ENCODE measurements around the gene CAPN6. TPM values are rescaled to one million over a fixed set of nuclear protein-coding genes. Genes with fewer than 3 reads are reported as not detected.

Gene CAPN6
- total RNA-seq, 2 donors from 2014 or later, result 0.14 to 0.63 TPM

DNA sequence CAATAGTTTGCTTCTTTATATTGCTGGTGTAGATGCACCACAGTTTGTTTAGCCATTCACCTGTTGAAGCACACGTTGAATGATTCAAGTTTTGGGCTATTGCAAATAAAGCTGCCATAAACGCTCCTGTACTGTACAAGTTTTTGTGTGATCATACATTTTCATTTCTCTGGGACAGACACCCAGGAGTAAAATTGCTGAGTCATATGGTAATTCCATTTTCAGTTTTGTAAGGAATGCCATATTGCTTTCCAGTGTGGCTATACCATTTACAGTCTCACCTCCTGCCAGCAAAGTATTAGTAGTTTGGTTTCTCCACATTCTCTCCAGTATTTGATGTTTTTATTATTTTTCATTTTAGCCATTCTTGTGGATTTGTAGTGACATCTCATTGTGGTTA lies 32.0 kb upstream of the CAPN6 start:
- TF ChIP-seq CTCF (IDR thresholded peaks at IDR 0.05), result no peak
- Histone ChIP-seq H3K36me3 (no peaks in the 10 kb centered on the region), H3K9me3 (no peaks in the 10 kb centered on the region), H3K27ac (no peak overlapping the region), H3K4me3 (no peak overlapping the region), H3K4me1 (ENCODE audit: control insufficient read depth in 1 of 2, low read depth in 2 of 2) (no peaks in the 10 kb centered on the region), H3K27me3 (replicated peaks; ENCODE audit: insufficient read depth) (no peaks in the 10 kb centered on the region)
- ATAC-seq (ENCODE audit: insufficient number of reproducible peaks, low FRiP score, low read depth), result no peak
- DNase-seq (ENCODE audit: low spot score), result no peak

GRCh38 chrX:111288841-111289240 lies 18.6 kb upstream of the CAPN6 start:
- no peak overlapping the region for H3K27ac ChIP-seq
- no peaks in the 10 kb centered on the region for H3K27me3 ChIP-seq (replicated peaks; ENCODE audit: insufficient read depth)
- no peak overlapping the region for H3K4me3 ChIP-seq
- no peaks in the 10 kb centered on the region for H3K9me3 ChIP-seq
- H3K4me1 ChIP-seq (ENCODE audit: control insufficient read depth in 1 of 2, low read depth in 2 of 2), result no peaks in the 10 kb centered on the region
- no peak for TF ChIP-seq CTCF (IDR thresholded peaks at IDR 0.05)
- H3K36me3 ChIP-seq, result no peaks in the 10 kb centered on the region
- no peak for ATAC-seq (ENCODE audit: insufficient number of reproducible peaks, low FRiP score, low read depth)
- no peak for DNase-seq (ENCODE audit: low spot score)

DNA sequence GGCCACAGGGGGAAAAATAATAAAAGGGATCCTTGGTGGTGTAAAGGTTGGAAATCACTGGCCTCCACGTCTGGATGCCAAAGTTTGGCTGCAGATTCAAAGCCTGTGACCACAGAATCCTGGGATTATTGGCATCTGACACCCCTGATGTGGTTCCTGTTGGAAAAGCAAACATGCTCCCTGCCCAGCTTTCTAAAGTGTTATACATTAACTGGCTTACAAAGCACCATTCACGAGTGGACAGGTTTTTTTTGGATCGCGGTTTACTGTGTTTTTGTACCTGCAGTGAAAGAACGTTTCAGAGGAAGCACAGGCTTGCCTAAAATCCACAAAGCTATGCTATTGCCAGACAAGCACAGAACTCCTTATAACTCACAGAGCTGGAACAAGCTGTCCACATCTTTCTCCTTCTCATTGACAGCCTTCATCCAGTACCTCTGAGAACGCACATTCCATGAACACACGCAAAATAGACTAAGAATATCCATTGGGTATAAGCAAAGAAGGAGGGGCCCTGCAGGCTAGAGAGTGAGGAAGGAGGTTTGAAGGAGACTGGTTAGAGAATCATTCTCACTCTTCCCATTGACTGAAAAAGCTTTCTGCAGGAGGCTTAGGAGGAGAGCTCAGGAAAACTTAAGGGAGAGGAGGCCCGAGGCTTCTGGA lies 14.5 kb upstream of the CAPN6 start:
- ATAC-seq (ENCODE audit: insufficient number of reproducible peaks, low FRiP score, low read depth), result no peak
- no peak overlapping the region for H3K4me3 ChIP-seq

GRCh38 chrX:111283446-111283845 lies 13.2 kb upstream of the CAPN6 start:
- no peak overlapping the region for H3K4me3 ChIP-seq
- ATAC-seq (ENCODE audit: insufficient number of reproducible peaks, low FRiP score, low read depth), result no peak
- H3K27ac ChIP-seq, result no peak overlapping the region
- H3K27me3 ChIP-seq (replicated peaks; ENCODE audit: insufficient read depth), result no peaks in the 10 kb centered on the region
- H3K36me3 ChIP-seq, result no peaks in the 10 kb centered on the region
- no peak for TF ChIP-seq CTCF (IDR thresholded peaks at IDR 0.05)
- no peaks in the 10 kb centered on the region for H3K9me3 ChIP-seq
- no peak for DNase-seq (ENCODE audit: low spot score)
- no peaks in the 10 kb centered on the region for H3K4me1 ChIP-seq (ENCODE audit: control insufficient read depth in 1 of 2, low read depth in 2 of 2)

More for the DNA sequence above, 14.5 kb upstream of the CAPN6 start:
- H3K9me3 ChIP-seq, result no peaks in the 10 kb centered on the region
- no peaks in the 10 kb centered on the region for H3K36me3 ChIP-seq
- H3K27ac ChIP-seq, result no peak overlapping the region
- H3K4me1 ChIP-seq (ENCODE audit: control insufficient read depth in 1 of 2, low read depth in 2 of 2), result no peaks in the 10 kb centered on the region
- no peak for DNase-seq (ENCODE audit: low spot score)
- no peaks in the 10 kb centered on the region for H3K27me3 ChIP-seq (replicated peaks; ENCODE audit: insufficient read depth)
- TF ChIP-seq CTCF (IDR thresholded peaks at IDR 0.05), result no peak

- H3K36me3 ChIP-seq, result no peaks in the 10 kb centered on the region
- no peak for TF ChIP-seq CTCF (IDR thresholded peaks at IDR 0.05)
- ATAC-seq (ENCODE audit: insufficient number of reproducible peaks, low FRiP score, low read depth) (no peak), DNase-seq (ENCODE audit: low spot score) (no peak)
- H3K9me3 ChIP-seq, result no peaks in the 10 kb centered on the region
- no peaks in the 10 kb centered on the region for H3K4me1 ChIP-seq (ENCODE audit: control insufficient read depth in 1 of 2, low read depth in 2 of 2)
- no peak overlapping the region for H3K27ac ChIP-seq
- no peak overlapping the region for H3K4me3 ChIP-seq
- H3K27me3 ChIP-seq (replicated peaks; ENCODE audit: insufficient read depth), result no peaks in the 10 kb centered on the region
Observed at GRCh38 chrX:111282991-111283390, 12.7 kb upstream of the CAPN6 start.

Measured in thoracic aorta (tissue), 2 donors.